Activated CD8-positive, alpha-beta T cell treated with anti-CD3 and anti-CD28 coated beads, Interleukin-2, amount 10 ng/mL, durations not matched to agents 7 days and 5 days (primary cell): ENCODE data around the gene ANO1. TPM values are rescaled to one million over a fixed set of nuclear protein-coding genes. Genes with fewer than 3 reads are reported as not detected.
"Not testable (repeated sequence)": the region's sequence is repeated elsewhere in the genome, so short reads cannot be mapped to it uniquely, and the experiment has no call there.

Experiments used
- ATAC-seq: fragments of 150-1000 bp; cut with Tn5 transposase; one replicate; pipeline ENCODE4 v1.10.0; 2021; ENCODE audit warnings: moderate library complexity
- CTCF ChIA-PET: fragments of 350-600 bp; sonication (Branson Sonifier 250); formaldehyde crosslinking; loops from one replicate; lab custom pipeline; 2021; ENCODE audit warnings: antibody characterized with exemption; lab: Charles Lee
- POLR2A ChIA-PET: fragments of 350-600 bp; sonication (Branson Sonifier 250); formaldehyde crosslinking; loops from one replicate; lab custom pipeline; 2021; ENCODE audit warnings: antibody characterized with exemption; lab: Charles Lee
- DNase-seq: peaks from one replicate; pipeline ENCODE4 v3.0.0-alpha.2; 2020
- H3K27ac Mint-ChIP-seq: one replicate; pipeline ENCODE4 v1.8.0; 2021; ENCODE audit warnings: mild to moderate bottlenecking, mixed read lengths
- H3K27me3 Mint-ChIP-seq: one replicate; pipeline ENCODE4 v1.8.0; 2021; ENCODE audit warnings: low read depth, mixed read lengths
- H3K36me3 Mint-ChIP-seq: one replicate; pipeline ENCODE4 v1.8.0; 2021; ENCODE audit warnings: low read depth, mixed read lengths
- H3K4me1 Mint-ChIP-seq: one replicate; pipeline ENCODE4 v1.8.0; 2021; ENCODE audit warnings: low read depth, mixed read lengths
- H3K4me3 Mint-ChIP-seq: one replicate; pipeline ENCODE4 v1.8.0; 2021; ENCODE audit warnings: mild to moderate bottlenecking, mixed read lengths
- H3K9me3 Mint-ChIP-seq: one replicate; pipeline ENCODE4 v1.8.0; 2022; ENCODE audit warnings: mixed read lengths; ENCODE audit not compliant: insufficient read depth
- total RNA-seq, 2 experiments: library from RNA; stranded (reverse); gene quantifications; one replicate each; pipeline ENCODE4 v1.2.3, GENCODE V29; 2021

ANO1 gene
- total RNA-seq, result not detected

GRCh38 chr11:70078095-70078780 lies at the start of gene ANO1:
Gene ANO1, plus strand, starts transcription at chr11:70078317. Its CDS starts 290 bp downstream, at chr11:70078607.
- ChIA-PET POLR2A (no interaction called here), CTCF (no interaction called here)
- H3K4me1 Mint-ChIP-seq, result no peaks in the 10 kb centered on the region
- H3K27ac Mint-ChIP-seq, result no peak within 1 kb of the TSS
- no peak within 1 kb of the TSS for H3K4me3 Mint-ChIP-seq
- no peak for DNase-seq
- H3K36me3 Mint-ChIP-seq, result no peaks in the 10 kb centered on the region
- H3K27me3 Mint-ChIP-seq, result peaks cover 36% of the 10 kb centered on the region
- ATAC-seq, result no peak
- H3K9me3 Mint-ChIP-seq, result no peaks in the 10 kb centered on the region

GRCh38 chr11:70029115-70029860 lies 48.8 kb upstream of the ANO1 start:
- no peaks in the 10 kb centered on the region for H3K27me3 Mint-ChIP-seq
- no peak for DNase-seq
- ChIA-PET CTCF (no interaction called here), POLR2A (no interaction called here)
- no peaks in the 10 kb centered on the region for H3K36me3 Mint-ChIP-seq
- ATAC-seq, result no peak
- H3K9me3 Mint-ChIP-seq, result no peaks in the 10 kb centered on the region
- no peak overlapping the region for H3K4me3 Mint-ChIP-seq
- H3K4me1 Mint-ChIP-seq, result no peaks in the 10 kb centered on the region
- H3K27ac Mint-ChIP-seq, result no peak overlapping the region

GRCh38 chr11:70029861-70030380 lies 48.2 kb upstream of the ANO1 start:
- ChIA-PET POLR2A (no interaction called here), CTCF (no interaction called here)
- Mint-ChIP-seq H3K9me3 (no peaks in the 10 kb centered on the region), H3K27ac (no peak overlapping the region), H3K36me3 (no peaks in the 10 kb centered on the region), H3K4me1 (no peaks in the 10 kb centered on the region), H3K4me3 (no peak overlapping the region), H3K27me3 (no peaks in the 10 kb centered on the region)
- DNase-seq (no peak), ATAC-seq (no peak)

- CTCF ChIA-PET, result no interaction called here
- Mint-ChIP-seq H3K27me3 (no peaks in the 10 kb centered on the region), H3K4me3 (no peak overlapping the region), H3K36me3 (no peaks in the 10 kb centered on the region), H3K9me3 (no peaks in the 10 kb centered on the region), H3K4me1 (no peaks in the 10 kb centered on the region), H3K27ac (no peak overlapping the region)
- DNase-seq (no peak), ATAC-seq (no peak)
- POLR2A ChIA-PET, result no interaction called here
Measured at GRCh38 chr11:70030412-70030811, 47.7 kb upstream of the ANO1 start.

GRCh38 chr11:70031631-70032469 lies 46.3 kb upstream of the ANO1 start:
- DNase-seq, result no peak
- H3K36me3 Mint-ChIP-seq, result no peaks in the 10 kb centered on the region
- H3K27ac Mint-ChIP-seq, result no peak overlapping the region
- H3K9me3 Mint-ChIP-seq, result no peaks in the 10 kb centered on the region
- POLR2A ChIA-PET, result interaction anchor here (0.7 kb wide), 1 partner anchor 684 kb away, joined by 4 read pairs; no protein-coding TSS in a partner anchor
- H3K4me3 Mint-ChIP-seq, result no peak overlapping the region
- no peaks in the 10 kb centered on the region for H3K27me3 Mint-ChIP-seq
- H3K4me1 Mint-ChIP-seq, result no peaks in the 10 kb centered on the region
- CTCF ChIA-PET, result no interaction called here
- no peak for ATAC-seq

GRCh38 chr11:70032470-70032795 lies 45.7 kb upstream of the ANO1 start:
- Mint-ChIP-seq H3K27me3 (no peaks in the 10 kb centered on the region), H3K4me3 (no peak overlapping the region), H3K9me3 (no peaks in the 10 kb centered on the region), H3K36me3 (no peaks in the 10 kb centered on the region), H3K4me1 (no peaks in the 10 kb centered on the region), H3K27ac (no peak overlapping the region)
- ChIA-PET CTCF (no interaction called here), POLR2A (interaction anchor here (0.7 kb wide), 1 partner anchor 683 kb away, joined by 4 read pairs; no protein-coding TSS in a partner anchor)
- DNase-seq (no peak), ATAC-seq (no peak)

GRCh38 chr11:70032943-70033710 lies 45.0 kb upstream of the ANO1 start:
- ChIA-PET POLR2A (interaction anchor here (0.7 kb wide), 1 partner anchor 682 kb away, joined by 4 read pairs; no protein-coding TSS in a partner anchor), CTCF (no interaction called here)
- Mint-ChIP-seq H3K36me3 (no peaks in the 10 kb centered on the region), H3K27ac (no peak overlapping the region), H3K27me3 (no peaks in the 10 kb centered on the region), H3K9me3 (no peaks in the 10 kb centered on the region), H3K4me3 (no peak overlapping the region), H3K4me1 (no peaks in the 10 kb centered on the region)
- ATAC-seq (no peak), DNase-seq (no peak)

- H3K36me3 Mint-ChIP-seq, result no peaks in the 10 kb centered on the region
- ChIA-PET CTCF (no interaction called here), POLR2A (no interaction called here)
- H3K27me3 Mint-ChIP-seq, result no peaks in the 10 kb centered on the region
- DNase-seq (no peak), ATAC-seq (no peak)
- H3K27ac Mint-ChIP-seq, result no peak overlapping the region
- H3K9me3 Mint-ChIP-seq, result no peaks in the 10 kb centered on the region
- H3K4me3 Mint-ChIP-seq, result no peak overlapping the region
- H3K4me1 Mint-ChIP-seq, result no peaks in the 10 kb centered on the region
Measured at GRCh38 chr11:70033711-70034070, 44.4 kb upstream of the ANO1 start.

- H3K27me3 Mint-ChIP-seq, result no peaks in the 10 kb centered on the region
- H3K36me3 Mint-ChIP-seq, result no peaks in the 10 kb centered on the region
- H3K4me1 Mint-ChIP-seq, result no peaks in the 10 kb centered on the region
- CTCF ChIA-PET, result no interaction called here
- ATAC-seq, result no peak
- no peak overlapping the region for H3K27ac Mint-ChIP-seq
- no peak for DNase-seq
- H3K9me3 Mint-ChIP-seq, result no peaks in the 10 kb centered on the region
- POLR2A ChIA-PET, result no interaction called here
- H3K4me3 Mint-ChIP-seq, result no peak overlapping the region
Measured at GRCh38 chr11:70034740-70035365, 43.3 kb upstream of the ANO1 start.

GRCh38 chr11:70035665-70036064 lies 42.5 kb upstream of the ANO1 start:
- ATAC-seq, H3K4me3 Mint-ChIP-seq, H3K36me3 Mint-ChIP-seq, POLR2A ChIA-PET, H3K4me1 Mint-ChIP-seq, DNase-seq, H3K9me3 Mint-ChIP-seq, H3K27me3 Mint-ChIP-seq, CTCF ChIA-PET, H3K27ac Mint-ChIP-seq: not testable (repeated sequence)
